ENCODE data around the gene SVOPL. TPM values are rescaled to one million over a fixed set of nuclear protein-coding genes. Genes with fewer than 3 reads are reported as not detected.

The SVOPL gene
- polyA plus RNA-seq, 1 of the 3 experiments (the other 2 are of a cell fraction), result not detected

GRCh38 chr7:138665249-138665648, 35.9 kb downstream of the SVOPL start:
- H2AFZ ChIP-seq (ENCODE audit: low read depth), result no peak overlapping the region
- H4K20me1 ChIP-seq (ENCODE audit: insufficient read depth), result no peaks in the 10 kb centered on the region
- WGBS (ENCODE audit: low lambda C conversion rate), result 31% methylated on average over 4 of the region's 4 CpGs
- H3K27ac ChIP-seq (ENCODE audit: low read depth in 2 of 2, low read length in 1 of 2), result peak overlapping the region in 1 of 2 experiments; percentile 90; a peak in 2 of 4 replicates
- H3K9me2 ChIP-seq, result no peaks in the 10 kb centered on the region
- H3K4me3 ChIP-seq (ENCODE audit: low read depth in 2 of 2, low read length in 1 of 2), result no peak overlapping the region
- peaks cover 0 to 52% of the 10 kb centered on the region in 2 experiments; a peak in 2 of 4 replicates for H3K4me1 ChIP-seq (ENCODE audit: control insufficient read depth in 1 of 2, insufficient read depth in 2 of 2, low read depth in 1 of 2, low read length in 1 of 2)
- no peaks in the 10 kb centered on the region for H3K27me3 ChIP-seq (ENCODE audit: insufficient read depth)
- H3F3A ChIP-seq (replicated peaks; ENCODE audit: insufficient read depth), result no peaks in the 10 kb centered on the region
- H3K4me2 ChIP-seq, result no peak overlapping the region
- CTCF ChIA-PET, result interaction anchor here (0.8 to 1.8 kb wide), 3 partner anchors 16 to 73 kb away, joined by 3 to 12 read pairs (median 3); no protein-coding TSS in a partner anchor
- POLR2A ChIA-PET, result no interaction called here
- TF ChIP-seq PBX3 (IDR thresholded peaks at IDR 0.05), result no peak
- no peak for TF ChIP-seq RAD21 (IDR thresholded peaks at IDR 0.05; ENCODE audit: low read length)
- TF ChIP-seq TAF1 (IDR thresholded peaks at IDR 0.05; ENCODE audit: borderline replicate concordance, low read depth, low read length), result no peak
- TF ChIP-seq RXRA (IDR thresholded peaks at IDR 0.05; ENCODE audit: borderline replicate concordance, low read depth), result no peak
- TF ChIP-seq ELF1 (IDR thresholded peaks at IDR 0.05), result no peak
- no peak for TF ChIP-seq ZBTB33 (IDR thresholded peaks at IDR 0.05; ENCODE audit: borderline replicate concordance, low read depth)
- no peak for TF ChIP-seq TEAD4 (IDR thresholded peaks at IDR 0.05; ENCODE audit: borderline replicate concordance, insufficient read depth)
- TF ChIP-seq MEF2A (IDR thresholded peaks at IDR 0.05; ENCODE audit: borderline replicate concordance, low read depth), result no peak
- TF ChIP-seq USF1 (IDR thresholded peaks at IDR 0.05; ENCODE audit: borderline replicate concordance, low read depth), result no peak
- no peak for TF ChIP-seq FOXJ3 (CRISPR knock-in tag; IDR thresholded peaks at IDR 0.05)
- TF ChIP-seq GABPA (IDR thresholded peaks at IDR 0.05; ENCODE audit: low read depth), result no peak
- no peak for TF ChIP-seq GATA2 (CRISPR knock-in tag; IDR thresholded peaks at IDR 0.05)
- no peak for TF ChIP-seq JUND (IDR thresholded peaks at IDR 0.05)
- DNase-seq, result no peak
- H3K79me2 ChIP-seq (ENCODE audit: insufficient read depth), result no peaks in the 10 kb centered on the region
- no peaks in the 10 kb centered on the region for H3K9me3 ChIP-seq
- no peak overlapping the region for H3K9ac ChIP-seq
- no peaks in the 10 kb centered on the region for H3K36me3 ChIP-seq (replicated peaks in 1 of 2; ENCODE audit: control insufficient read depth in 1 of 2, insufficient read depth in 2 of 2, low read length in 1 of 2)
